NCI-H526 (cell line): Measurements from ENCODE around the gene PBXIP1.
"Not testable (repeated sequence)": the region's sequence is repeated elsewhere in the genome, so short reads cannot be mapped to it uniquely, and the experiment has no call there.

ENCODE experiments used
- DNase-seq, 2 experiments: peaks; one replicate each; lab custom pipeline; 2025; lab: John Stamatoyannopoulos, UW

PBXIP1 gene

GRCh38 chr1:154936555-154937084, 19.3 kb downstream of the PBXIP1 start, which contains the start of gene PMVK:
PMVK (minus strand) TSS chr1:154936719; CDS start chr1:154936685, 34 bp downstream.
- DNase-seq = peak; percentile 98 to 100

- no peak for DNase-seq
These were observed 19.9 kb downstream of the PBXIP1 start for GRCh38 chr1:154935749-154936554.

GRCh38 chr1:154934358-154934948, 21.4 kb downstream of the PBXIP1 start:
- no peak for DNase-seq

DNA sequence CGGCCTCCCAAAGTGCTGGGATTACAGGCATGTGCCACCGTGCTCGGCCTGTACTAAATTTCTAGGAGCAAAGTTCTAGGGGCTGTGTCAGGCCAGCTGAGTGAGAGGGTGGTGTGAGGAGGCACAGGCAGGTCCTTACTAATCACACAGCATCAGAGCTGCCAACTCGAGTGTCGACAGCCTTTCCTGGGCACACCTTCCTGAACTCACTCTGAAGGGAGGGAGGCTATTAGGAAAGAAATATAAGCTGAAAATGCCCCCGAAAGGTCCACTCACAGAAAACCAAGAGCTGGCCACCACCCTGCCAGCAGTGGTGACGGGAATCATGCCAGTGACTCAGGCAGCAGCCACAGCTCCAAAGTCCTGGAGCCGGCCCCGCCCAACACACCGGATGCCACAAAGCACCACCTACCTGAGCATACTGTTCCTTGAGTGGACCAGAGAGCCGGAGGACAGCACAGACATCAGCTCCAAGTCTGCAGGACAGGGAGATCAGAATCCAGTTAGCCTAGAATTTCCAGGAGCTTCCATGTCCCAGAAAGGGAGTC, 23.9 kb downstream of the PBXIP1 start:
- no peak for DNase-seq

GRCh38 chr1:154926201-154926600, 29.7 kb downstream of the PBXIP1 start:
- DNase-seq = no peak

- no peak for DNase-seq
These were observed 30.3 kb downstream of the PBXIP1 start for GRCh38 chr1:154925335-154926170.

GRCh38 chr1:154923695-154924094, 32.2 kb downstream of the PBXIP1 start:
- no peak for DNase-seq

- peak in 1 of 2 experiments; percentile 18 for DNase-seq
These were observed 42.6 kb downstream of the PBXIP1 start for GRCh38 chr1:154913273-154913672.

- no peak for DNase-seq
These were observed 43.1 kb downstream of the PBXIP1 start for GRCh38 chr1:154912755-154913154.

GRCh38 chr1:154911691-154912550, 44.0 kb downstream of the PBXIP1 start:
- DNase-seq = no peak

DNA sequence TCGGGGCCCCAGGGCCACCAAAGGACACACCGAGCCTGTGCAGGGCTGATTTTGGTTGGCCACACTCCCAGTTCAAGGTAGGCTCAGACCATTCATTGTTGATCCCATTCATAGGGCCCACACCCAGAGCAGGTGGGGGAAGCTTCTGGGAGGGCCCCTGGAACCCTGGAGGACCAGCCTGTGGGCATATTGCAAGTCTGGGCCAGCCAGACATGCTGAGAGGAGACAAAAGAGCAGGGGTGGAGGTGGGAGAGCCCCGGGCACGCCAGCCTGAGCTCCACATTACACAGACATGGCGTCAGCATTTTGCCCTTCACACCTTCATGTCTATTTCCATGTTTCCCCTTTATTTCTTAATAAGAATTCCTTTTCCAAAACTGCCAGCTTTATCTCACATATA, 45.0 kb downstream of the PBXIP1 start:
- no peak for DNase-seq

DNA sequence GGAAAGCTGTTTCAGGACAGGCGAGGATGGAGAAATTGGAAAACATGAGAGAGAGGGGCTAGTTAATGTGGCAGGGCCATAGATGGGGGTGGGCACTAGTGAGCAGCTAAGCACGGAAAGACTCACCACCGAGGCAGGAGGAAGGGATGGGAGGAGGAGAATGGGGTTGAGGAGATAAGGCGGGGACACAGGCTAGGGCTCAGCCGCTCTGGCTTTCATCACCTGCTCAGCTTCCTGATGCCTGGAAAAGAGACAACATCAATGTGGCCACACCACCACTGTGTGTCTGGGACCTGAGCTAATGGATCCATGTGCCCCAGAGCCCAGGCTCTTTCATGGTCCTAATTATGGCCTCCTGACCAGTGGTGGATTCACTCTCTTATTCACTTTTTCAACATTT, 47.0 kb downstream of the PBXIP1 start:
- no peak for DNase-seq

GRCh38 chr1:154908129-154908528, 47.8 kb downstream of the PBXIP1 start:
- DNase-seq = not testable (repeated sequence)

- peak; percentile 34 to 63 for DNase-seq
These were observed 49.2 kb downstream of the PBXIP1 start for GRCh38 chr1:154906621-154907081.

GRCh38 chr1:154902938-154903566, 52.8 kb downstream of the PBXIP1 start:
- peak in 1 of 2 experiments; percentile 22 for DNase-seq

- no peak for DNase-seq
These were observed 54.3 kb downstream of the PBXIP1 start for GRCh38 chr1:154901591-154901990.

- no peak for DNase-seq
These were observed 56.9 kb downstream of the PBXIP1 start for GRCh38 chr1:154899041-154899440.

DNA sequence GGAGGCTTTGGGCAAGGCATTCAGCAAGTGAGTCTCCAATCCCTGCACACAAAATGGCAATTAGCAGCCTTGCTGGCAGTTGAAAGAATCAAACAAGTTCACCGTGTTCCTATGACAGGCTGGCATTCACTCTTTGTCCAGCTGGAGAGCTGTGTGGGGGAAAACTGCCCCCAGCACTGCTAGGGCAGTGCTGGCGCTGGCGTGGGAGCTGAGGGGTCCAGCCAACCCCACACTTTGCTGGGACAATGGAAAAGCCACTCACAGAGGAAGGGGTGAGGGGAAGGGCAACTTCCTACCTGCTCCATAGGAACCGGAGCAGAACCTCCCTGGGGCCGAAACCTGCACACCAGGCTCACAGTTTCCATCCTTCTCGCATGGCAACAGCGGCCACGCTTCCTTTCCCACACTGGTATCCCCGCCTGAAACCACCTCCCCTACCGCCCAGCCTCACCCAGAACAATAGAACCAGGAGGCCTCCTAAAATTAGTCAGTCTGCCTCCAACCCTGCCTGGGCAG, 59.1 kb downstream of the PBXIP1 start:
- no peak for DNase-seq

DNA sequence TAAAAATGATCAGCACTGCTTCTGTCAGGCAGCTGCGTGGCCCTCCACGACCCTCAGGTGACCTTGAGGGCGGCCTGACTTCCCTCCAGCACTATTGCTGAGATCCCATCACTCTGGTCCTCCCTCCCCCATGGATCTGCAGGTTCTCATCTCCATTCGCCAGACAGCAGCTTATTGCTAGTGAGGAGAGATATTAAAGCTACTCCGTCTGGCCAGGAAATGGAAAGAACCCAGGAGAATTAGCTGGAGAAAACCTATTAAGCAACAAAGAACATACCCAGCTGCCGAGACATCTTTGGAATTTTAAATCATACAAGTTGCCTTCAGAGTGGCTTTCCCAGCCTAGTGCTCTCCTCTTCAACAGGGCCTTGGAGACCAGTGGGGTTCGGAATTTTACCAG, 60.1 kb downstream of the PBXIP1 start:
- no peak for DNase-seq
